ENCODE results near the gene TTC31. TPM values are rescaled to one million over a fixed set of nuclear protein-coding genes. Genes with fewer than 3 reads are reported as not detected.
A peak's percentile ranks its signal among the peaks of the same experiment; 100 is the strongest.

TTC31 gene
- total and polyA plus RNA-seq, 2 donors (not counting 1 experiment from before 2014, with no cell fraction given): 68.5 to 72.3 TPM

GRCh38 chr2:74535440-74535965 is 52.6 kb downstream of the TTC31 start:
- ChIA-PET POLR2A (interaction anchor here (1.0 kb wide), 1 partner anchor 19 kb away, joined by 3 read pairs; no protein-coding TSS in a partner anchor), CTCF (interaction anchor here (0.8 kb wide), 1 partner anchor 10 kb away, joined by 3 read pairs; no protein-coding TSS in a partner anchor)
- H3K36me3 ChIP-seq (replicated peaks in 1 of 2; ENCODE audit: control extremely low read depth in 1 of 2, control insufficient read depth in 1 of 2, extremely low read depth in 1 of 2, insufficient read depth in 2 of 2, low read length in 1 of 2): peaks cover 0 to 20% of the 10 kb centered on the region in 2 experiments
- no peaks in the 10 kb centered on the region for H4K20me1 ChIP-seq (ENCODE audit: control insufficient read depth, insufficient read depth, low read length, poor library complexity, severe bottlenecking)
- peak overlapping the region; percentile 10 for H3K27ac Mint-ChIP-seq
- no peak for TF ChIP-seq CTCF (IDR thresholded peaks at IDR 0.05)
- no peak for TF ChIP-seq EZH2 (IDR thresholded peaks at IDR 0.05; ENCODE audit: borderline replicate concordance, insufficient read depth, low read depth, low read length, poor library complexity, severe bottlenecking)
- H3K4me2 ChIP-seq (replicated peaks; ENCODE audit: low read depth, low read length, poor library complexity, severe bottlenecking): no peak overlapping the region
- peaks cover 16% of the 10 kb centered on the region for H3K79me2 ChIP-seq (ENCODE audit: control insufficient read depth, insufficient read depth, low read length)
- intact Hi-C loops (cut with micrococcal nuclease): no loop called here
- no peaks in the 10 kb centered on the region for H3K9me3 ChIP-seq (ENCODE audit: control extremely low read depth in 1 of 3, control insufficient read depth in 2 of 3, insufficient read depth in 1 of 3, low read length in 2 of 3)
- H3K27me3 Mint-ChIP-seq: no peaks in the 10 kb centered on the region
- H3K27ac ChIP-seq (ENCODE audit: low read length in 2 of 2): no peak overlapping the region
- H2AFZ ChIP-seq (ENCODE audit: insufficient read depth, low read depth, low read length, poor library complexity, severe bottlenecking): no peak overlapping the region
- no peak overlapping the region for H3K4me3 ChIP-seq (ENCODE audit: control extremely low read depth in 1 of 5, extremely low read depth in 1 of 5, insufficient read depth in 1 of 5, low read depth in 2 of 5, low read length in 4 of 5)
- H3K4me1 Mint-ChIP-seq: peaks cover 44% of the 10 kb centered on the region
- H3K27me3 ChIP-seq (replicated peaks in 1 of 4; ENCODE audit: control extremely low read depth in 1 of 4, control insufficient read depth in 3 of 4, insufficient read depth in 4 of 4, low read length in 3 of 4): no peaks in the 10 kb centered on the region
- H3K4me3 Mint-ChIP-seq: no peak overlapping the region
- 92% methylated on average over 10 of the region's 10 CpGs for WGBS (ENCODE audit: insufficient coverage)
- no peaks in the 10 kb centered on the region for H3K9me3 Mint-ChIP-seq (ENCODE audit: insufficient read depth)
- DNase-seq: no peak
- peaks cover 33 to 48% of the 10 kb centered on the region in 2 donors for H3K4me1 ChIP-seq (ENCODE audit: control insufficient read depth in 2 of 2, insufficient read depth in 2 of 2, low read length in 2 of 2)
- no peak for ATAC-seq (ENCODE audit: low read depth)
- H3K9ac ChIP-seq (ENCODE audit: low read length): no peak overlapping the region

GRCh38 chr2:74536166-74536950 is 53.5 kb downstream of the TTC31 start:
- Histone ChIP-seq H3K36me3 (replicated peaks in 1 of 2; ENCODE audit: control extremely low read depth in 1 of 2, control insufficient read depth in 1 of 2, extremely low read depth in 1 of 2, insufficient read depth in 2 of 2, low read length in 1 of 2) (peaks cover 0 to 20% of the 10 kb centered on the region in 2 experiments), H3K27ac (ENCODE audit: low read length in 2 of 2) (no peak overlapping the region), H3K4me1 (ENCODE audit: control insufficient read depth in 2 of 2, insufficient read depth in 2 of 2, low read length in 2 of 2) (peaks cover 25 to 39% of the 10 kb centered on the region in 2 donors), H3K27me3 (replicated peaks in 1 of 4; ENCODE audit: control extremely low read depth in 1 of 4, control insufficient read depth in 3 of 4, insufficient read depth in 4 of 4, low read length in 3 of 4) (no peaks in the 10 kb centered on the region), H3K79me2 (ENCODE audit: control insufficient read depth, insufficient read depth, low read length) (peaks cover 7% of the 10 kb centered on the region), H4K20me1 (ENCODE audit: control insufficient read depth, insufficient read depth, low read length, poor library complexity, severe bottlenecking) (no peaks in the 10 kb centered on the region), H3K9ac (ENCODE audit: low read length) (no peak overlapping the region), H3K9me3 (ENCODE audit: control extremely low read depth in 1 of 3, control insufficient read depth in 2 of 3, insufficient read depth in 1 of 3, low read length in 2 of 3) (no peaks in the 10 kb centered on the region), H3K4me2 (replicated peaks; ENCODE audit: low read depth, low read length, poor library complexity, severe bottlenecking) (no peak overlapping the region), H3K4me3 (ENCODE audit: control extremely low read depth in 1 of 5, extremely low read depth in 1 of 5, insufficient read depth in 1 of 5, low read depth in 2 of 5, low read length in 4 of 5) (no peak overlapping the region), H2AFZ (ENCODE audit: insufficient read depth, low read depth, low read length, poor library complexity, severe bottlenecking) (no peak overlapping the region)
- no peak overlapping the region for H3K4me3 Mint-ChIP-seq
- ATAC-seq (ENCODE audit: low read depth): no peak
- CTCF ChIA-PET: interaction anchor here (0.8 kb wide), 1 partner anchor 9 kb away, joined by 3 read pairs; no protein-coding TSS in a partner anchor
- TF ChIP-seq EZH2 (IDR thresholded peaks at IDR 0.05; ENCODE audit: borderline replicate concordance, insufficient read depth, low read depth, low read length, poor library complexity, severe bottlenecking) (no peak), CTCF (IDR thresholded peaks at IDR 0.05) (no peak)
- no peaks in the 10 kb centered on the region for H3K27me3 Mint-ChIP-seq
- peak overlapping the region; percentile 50 for H3K27ac Mint-ChIP-seq
- WGBS (ENCODE audit: insufficient coverage): 93% methylated on average over 14 of the region's 23 CpGs
- H3K9me3 Mint-ChIP-seq (ENCODE audit: insufficient read depth): no peaks in the 10 kb centered on the region
- intact Hi-C loops (cut with micrococcal nuclease): no loop called here
- no peak for DNase-seq
- POLR2A ChIA-PET: interaction anchor here (1.0 kb wide), 1 partner anchor 20 kb away, joined by 3 read pairs; no protein-coding TSS in a partner anchor
- peaks cover 39% of the 10 kb centered on the region for H3K4me1 Mint-ChIP-seq
